GM20000 (cell line): ENCODE measurements around the gene MAP1A.

ENCODE experiments used
- DNase-seq: peaks from one replicate; pipeline ENCODE4 v3.0.0; 2012; ENCODE audit warnings: low spot score
- CTCF ChIP-seq: IDR thresholded peaks from 2 replicates; pipeline ENCODE4 v1.5.1; 2012; ENCODE audit warnings: mild to moderate bottlenecking, control low read depth; ENCODE audit errors: extremely low read depth, missing control alignments

The MAP1A gene

GRCh38 chr15:43505738-43506137, 11.7 kb upstream of the MAP1A start:
- no peak for TF ChIP-seq CTCF
- no peak for DNase-seq

- no peak for DNase-seq
- TF ChIP-seq CTCF, result no peak
Measured at GRCh38 chr15:43508421-43508820, 9.0 kb upstream of the MAP1A start.

GRCh38 chr15:43508991-43509659, 8.3 kb upstream of the MAP1A start:
- no peak for DNase-seq
- no peak for TF ChIP-seq CTCF

GRCh38 chr15:43509660-43510199, 7.7 kb upstream of the MAP1A start:
- TF ChIP-seq CTCF, result no peak
- DNase-seq, result no peak

GRCh38 chr15:43510200-43511011, 7.0 kb upstream of the MAP1A start:
- TF ChIP-seq CTCF, result no peak
- peak; percentile 97 for DNase-seq

- DNase-seq, result peak; percentile 10
- no peak for TF ChIP-seq CTCF
Measured at GRCh38 chr15:43511012-43511885, 6.2 kb upstream of the MAP1A start.
